ENCODE data around the gene TPRA1. TPM values are rescaled to one million over a fixed set of nuclear protein-coding genes. Genes with fewer than 3 reads are reported as not detected.

The TPRA1 gene
- total and polyA plus RNA-seq, 2 of the 4 experiments (the other 2 are of a cell fraction) = 17.9 to 40.1 TPM

DNA sequence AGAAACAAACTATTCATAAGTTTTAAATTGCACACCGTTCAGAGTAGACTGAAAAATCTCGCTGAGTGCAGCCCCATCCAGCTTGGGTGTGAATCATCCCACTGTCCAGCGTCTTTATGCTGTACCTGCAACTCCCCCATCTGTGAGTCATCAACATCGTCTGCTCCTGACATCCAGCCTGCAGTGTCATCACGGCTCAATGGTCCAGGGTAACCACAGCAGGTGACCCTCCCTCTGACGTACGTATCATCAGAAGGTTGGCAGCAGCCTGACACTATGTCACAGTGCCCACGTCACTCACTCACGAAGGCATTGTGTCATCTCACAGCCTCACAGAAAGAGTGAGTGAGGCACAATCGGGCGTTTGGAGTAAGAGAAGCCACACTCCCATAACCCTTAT is 65.2 kb downstream of the TPRA1 start:
- Histone ChIP-seq H2BK15ac (ENCODE audit: low read depth, low read length) (no peak overlapping the region), H4K20me1 (ENCODE audit: insufficient read depth, low read length) (no peaks in the 10 kb centered on the region), H3K9ac (ENCODE audit: low read depth, low read length) (no peak overlapping the region), H2AFZ (replicated peaks; ENCODE audit: low read length, poor library complexity) (no peak overlapping the region), H2AK9ac (replicated peaks; ENCODE audit: low read depth, low read length, poor library complexity) (no peak overlapping the region), H4K5ac (ENCODE audit: low read depth, low read length) (no peak overlapping the region), H3K14ac (replicated peaks; ENCODE audit: low read depth, low read length) (no peak overlapping the region), H4K91ac (ENCODE audit: insufficient read depth, low read depth, low read length) (no peak overlapping the region), H2AK5ac (ENCODE audit: low read depth, low read length) (no peak overlapping the region), H4K8ac (ENCODE audit: low read depth in 2 of 2, low read length in 2 of 2) (no peak overlapping the region), H3K18ac (ENCODE audit: low read depth, low read length) (no peak overlapping the region), H3K4me3 (ENCODE audit: insufficient read depth, low read depth, low read length) (no peak overlapping the region), H2BK20ac (ENCODE audit: low read depth, low read length) (no peak overlapping the region), H3K4me1 (ENCODE audit: control insufficient read depth, insufficient read depth, low read length) (no peaks in the 10 kb centered on the region), H3K27me3 (ENCODE audit: control insufficient read depth, insufficient read depth, low read length) (peaks cover 17% of the 10 kb centered on the region), H3K27ac (ENCODE audit: insufficient read depth, low read length) (no peak overlapping the region), H3K4ac (ENCODE audit: low read depth, low read length) (no peak overlapping the region), H3K36me3 (ENCODE audit: control insufficient read depth, insufficient read depth, low read length) (no peaks in the 10 kb centered on the region), H3K9me3 (ENCODE audit: control insufficient read depth, insufficient read depth, low read length) (peaks cover 5% of the 10 kb centered on the region), H2BK5ac (ENCODE audit: low read depth, low read length, poor library complexity, severe bottlenecking) (no peak overlapping the region), H2BK120ac (ENCODE audit: low read depth, low read length) (no peak overlapping the region), H3K4me2 (ENCODE audit: low read depth, low read length) (no peak overlapping the region), H3K79me1 (ENCODE audit: low read depth in 1 of 2, low read length in 2 of 2) (no peaks in the 10 kb centered on the region), H3K23ac (ENCODE audit: low read depth, low read length) (no peak overlapping the region), H3K56ac (ENCODE audit: extremely low read depth, insufficient read depth, low read length) (no peak overlapping the region), H3K9me1 (ENCODE audit: insufficient read depth, low read length) (peaks cover 2% of the 10 kb centered on the region; the same call in 1 of the 2 replicates)
- 0 out of 2 replicates have a peak, but pooled peaks have one; percentile 14 for TF ChIP-seq FOS (IDR thresholded peaks at IDR 0.05; ENCODE audit: low read depth, low read length)
- no peak for TF ChIP-seq CEBPB (IDR thresholded peaks at IDR 0.05; ENCODE audit: low read depth, low read length)
- TF ChIP-seq SMC3 (IDR thresholded peaks at IDR 0.05; ENCODE audit: low read depth, low read length) = no peak
- no peak for TF ChIP-seq MXI1 (IDR thresholded peaks at IDR 0.05; ENCODE audit: borderline replicate concordance, low read depth, low read length)
- no TSS peak for BruUV-seq (replicated peaks)
- dilution Hi-C loops (cut with HindIII; ENCODE audit: low sequenced_read_pairs, unreplicated experiment) (no loop called here), intact Hi-C loops (cut with micrococcal nuclease) (no loop called here), in situ Hi-C loops (cut with MboI; ENCODE audit: low sequenced_read_pairs) (no loop called here)
- DNase-seq (peak; percentile 58), ATAC-seq (ENCODE audit: low read depth) (no peak)
- POLR2A ChIA-PET (ENCODE audit: unreplicated experiment) = no interaction called here
- CTCF ChIA-PET = no interaction called here
- WGBS, 2 experiments (ENCODE audit: extremely low coverage in 2 of 2, insufficient read length in 1 of 2) = 32% methylated on average over 7 of the region's 11 CpGs; no CpG with 5 or more reads in 1 of the 2 experiments
